GM19468 (cell line): ENCODE data around the gene SORCS2.

Experiments used
- ATAC-seq: cut with Tn5 transposase; IDR thresholded peaks from one replicate; pipeline ENCODE4 v1.9.1; 2021; ENCODE audit warnings: mild to moderate bottlenecking, moderate library complexity, moderate number of reproducible peaks; ENCODE audit not compliant: unreplicated experiment; ENCODE audit errors: extremely low read depth

SORCS2 gene

DNA sequence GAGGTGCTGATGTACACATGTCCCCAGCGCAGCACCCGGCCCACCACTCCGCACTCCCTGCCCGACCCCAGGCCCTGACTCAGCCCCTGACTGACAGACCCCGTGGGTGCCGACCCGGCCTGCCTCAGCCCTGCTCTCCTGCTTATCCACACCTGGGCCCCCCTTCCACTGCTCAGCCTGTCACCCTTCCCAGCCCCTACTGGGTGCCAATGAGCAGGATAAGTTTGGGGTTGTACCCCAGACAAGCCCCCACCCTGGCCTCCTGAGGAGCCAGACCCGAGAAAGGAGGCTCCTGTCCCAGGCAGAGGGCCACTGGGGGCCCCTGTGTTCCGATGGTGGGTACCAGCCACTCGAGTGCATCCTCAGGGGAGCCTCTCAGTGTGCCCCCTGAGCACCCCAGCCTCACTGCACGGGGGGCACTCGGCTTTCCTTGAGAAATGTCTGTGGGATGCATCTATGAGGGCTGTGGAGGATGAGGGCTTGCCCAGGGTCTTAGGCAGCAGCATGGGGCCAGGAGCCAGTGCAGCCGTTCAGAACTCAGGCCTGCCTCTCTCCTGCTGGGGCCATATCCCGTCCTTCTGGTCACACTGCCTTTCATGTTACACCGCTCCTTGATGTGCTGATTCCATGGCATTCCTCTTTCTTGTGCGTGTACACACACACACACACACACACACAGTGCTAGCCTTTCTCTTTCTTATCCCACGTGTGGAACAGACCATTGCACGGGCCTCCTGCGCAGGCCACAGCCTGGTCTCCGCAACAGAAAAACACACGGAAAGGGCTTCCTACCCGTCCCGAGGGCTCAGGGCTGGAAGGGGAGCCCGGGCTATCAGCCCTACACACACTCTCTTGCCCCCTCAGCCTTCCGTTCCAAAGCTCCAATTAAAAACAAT lies 462.5 kb downstream of the SORCS2 start:
- ATAC-seq: no peak

DNA sequence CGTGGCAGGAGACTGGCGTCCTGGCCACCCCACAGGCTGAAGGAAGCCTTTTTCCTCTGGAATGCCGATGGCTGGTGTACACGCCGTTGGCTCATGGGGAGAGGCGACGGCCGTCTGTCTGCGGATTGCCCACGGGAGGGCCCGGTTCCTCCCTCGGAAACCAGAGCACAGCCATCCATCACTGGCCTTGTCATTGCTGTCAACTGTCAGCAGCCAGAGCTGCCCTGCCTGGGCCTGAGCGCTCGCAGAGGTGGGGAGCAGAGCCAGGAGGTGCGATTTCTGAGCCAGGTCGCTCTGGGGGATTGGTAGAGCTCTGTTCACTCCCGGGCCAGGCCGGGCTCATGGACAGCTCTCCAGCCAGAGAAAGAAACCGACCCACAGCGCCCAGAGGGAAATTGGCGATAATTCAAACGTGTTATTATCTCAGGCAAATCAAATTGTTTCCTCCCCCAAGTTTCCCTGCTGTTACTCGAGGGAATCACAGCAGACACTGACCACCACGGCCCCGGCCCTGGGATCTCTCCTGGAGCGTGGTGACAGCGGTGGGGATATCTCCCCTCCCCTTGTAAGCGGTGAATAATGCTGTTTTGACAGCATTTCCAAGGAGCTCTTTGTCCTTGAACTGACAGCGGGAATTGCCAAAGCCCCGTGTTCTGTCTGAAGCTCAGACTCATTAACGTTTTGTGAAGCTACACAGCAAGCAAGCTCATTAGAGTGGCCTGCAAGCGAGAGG lies 463.3 kb downstream of the SORCS2 start:
- no peak for ATAC-seq

DNA sequence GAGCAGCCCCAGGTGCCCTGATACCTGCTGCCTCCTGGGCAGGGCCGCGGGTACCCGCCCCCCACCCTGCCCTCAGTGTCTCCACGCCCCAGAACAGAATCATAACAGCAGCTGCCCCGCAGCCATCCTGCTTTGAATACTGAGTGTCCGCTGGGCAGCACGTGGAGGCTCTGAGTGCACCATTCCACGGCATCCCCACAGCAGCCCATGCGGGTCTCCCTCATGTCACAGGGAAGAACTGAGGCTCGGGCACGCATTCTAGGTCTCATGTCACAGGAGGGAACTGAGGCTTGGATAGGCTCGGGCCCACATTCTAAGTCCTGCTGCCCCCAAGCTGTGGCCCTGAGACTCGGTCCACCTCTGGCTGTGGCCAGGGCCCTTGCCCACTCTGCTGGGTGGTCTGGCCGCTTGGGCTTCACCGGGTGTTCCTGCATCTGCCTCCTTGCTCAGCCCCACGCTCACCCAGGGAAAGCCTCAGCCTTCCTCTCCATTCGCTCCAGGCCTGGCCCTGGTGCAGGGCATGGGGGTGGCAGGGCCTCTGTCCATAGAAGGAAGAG lies 464.0 kb downstream of the SORCS2 start:
- ATAC-seq: no peak

DNA sequence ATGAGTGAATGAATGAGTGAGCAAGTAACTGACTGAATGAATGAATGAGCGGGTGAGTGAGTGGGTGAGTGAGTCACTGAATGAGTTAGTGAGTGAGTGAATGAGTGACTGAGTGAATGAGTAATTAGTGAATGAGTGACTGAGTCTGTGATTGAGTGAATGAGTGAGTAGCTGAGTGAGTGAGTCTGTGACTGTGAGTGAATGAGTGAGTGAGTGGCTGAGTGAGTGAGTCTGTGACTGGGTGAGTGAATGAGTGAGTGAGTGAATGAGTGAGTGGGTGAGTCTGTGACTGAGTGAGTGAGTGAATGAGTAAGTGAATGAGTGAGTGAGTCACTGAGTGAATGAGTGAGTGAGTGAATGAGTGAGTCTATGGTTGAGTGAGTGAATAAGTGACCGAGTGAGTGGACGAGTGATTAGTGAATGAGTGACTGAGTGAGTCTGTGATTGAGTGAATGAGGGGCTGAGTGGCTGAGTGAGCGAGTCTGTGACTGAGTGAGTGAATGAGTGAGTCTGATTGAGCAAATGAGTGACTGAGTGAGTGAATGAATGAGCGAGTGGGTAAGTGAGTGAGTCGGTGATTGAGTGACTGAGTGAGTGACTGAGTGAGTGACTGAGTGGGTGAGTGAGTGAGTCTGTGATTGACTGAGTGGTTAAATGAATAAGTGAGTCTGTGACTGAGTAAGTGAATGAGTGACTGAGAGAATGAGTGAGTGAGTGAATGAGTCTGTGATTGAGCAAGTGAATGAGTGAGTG lies 465.4 kb downstream of the SORCS2 start:
- no peak for ATAC-seq

GRCh38 chr4:7658341-7659204 lies 466.2 kb downstream of the SORCS2 start:
- ATAC-seq: no peak

- no peak for ATAC-seq
Observed at GRCh38 chr4:7659429-7660175, 467.3 kb downstream of the SORCS2 start.

- no peak for ATAC-seq
Observed at GRCh38 chr4:7660176-7661039, 468.1 kb downstream of the SORCS2 start.

DNA sequence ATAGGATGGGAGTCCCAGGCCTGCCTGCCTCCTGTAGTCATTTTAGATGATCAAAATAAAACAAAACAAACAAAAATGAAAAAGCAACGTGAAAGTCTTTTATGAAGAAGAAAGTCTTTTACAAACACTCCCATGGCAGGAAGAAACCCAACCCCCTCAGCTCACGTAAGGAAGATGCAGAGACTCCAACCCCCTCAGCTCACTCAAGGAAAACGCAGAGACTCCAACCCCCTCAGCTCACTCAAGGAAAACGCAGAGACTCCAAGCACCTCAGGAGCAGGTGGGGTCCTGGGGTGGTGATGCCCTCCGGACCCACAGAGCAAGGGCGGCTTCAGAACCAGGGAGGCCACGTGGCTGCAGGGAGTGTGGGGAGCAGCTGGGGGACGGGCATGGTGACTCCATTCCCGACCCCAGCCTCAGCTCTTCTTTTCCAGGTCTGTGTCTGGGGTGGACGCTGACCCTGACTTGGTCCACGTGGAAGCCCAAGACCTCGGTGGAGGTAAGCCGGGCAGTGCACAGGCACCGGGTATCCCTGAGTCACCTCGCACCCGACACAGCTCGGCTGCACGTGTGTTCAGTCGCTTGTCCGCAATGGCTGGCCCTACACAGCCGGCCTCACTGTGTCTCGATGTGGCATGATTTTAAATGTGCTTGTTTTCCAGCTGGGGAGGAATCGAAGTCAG lies 468.9 kb downstream of the SORCS2 start:
- ATAC-seq: no peak

- ATAC-seq: no peak
Observed at GRCh38 chr4:7661846-7662506, 469.6 kb downstream of the SORCS2 start.

DNA sequence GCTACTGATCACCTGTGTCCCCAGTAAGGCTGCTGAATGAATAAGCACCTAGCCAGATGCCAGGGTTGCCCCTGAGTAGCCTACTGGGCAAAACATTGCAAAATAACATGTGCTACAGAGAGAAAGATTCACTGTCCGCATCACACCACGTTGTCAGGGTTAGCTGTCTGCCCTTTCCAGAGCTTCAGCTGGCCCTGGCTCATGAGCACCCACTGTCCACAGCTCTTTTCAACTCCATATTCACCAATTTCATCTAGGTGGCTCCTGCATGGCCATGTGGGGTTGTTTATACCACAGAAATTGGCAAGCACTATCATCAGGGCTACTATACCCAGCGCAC lies 470.1 kb downstream of the SORCS2 start:
- no peak for ATAC-seq

GRCh38 chr4:7663075-7663541 lies 470.8 kb downstream of the SORCS2 start:
- no peak for ATAC-seq

GRCh38 chr4:7664106-7664505 lies 471.8 kb downstream of the SORCS2 start:
- ATAC-seq: no peak

- no peak for ATAC-seq
Observed at GRCh38 chr4:7665321-7665720, 473.0 kb downstream of the SORCS2 start.

DNA sequence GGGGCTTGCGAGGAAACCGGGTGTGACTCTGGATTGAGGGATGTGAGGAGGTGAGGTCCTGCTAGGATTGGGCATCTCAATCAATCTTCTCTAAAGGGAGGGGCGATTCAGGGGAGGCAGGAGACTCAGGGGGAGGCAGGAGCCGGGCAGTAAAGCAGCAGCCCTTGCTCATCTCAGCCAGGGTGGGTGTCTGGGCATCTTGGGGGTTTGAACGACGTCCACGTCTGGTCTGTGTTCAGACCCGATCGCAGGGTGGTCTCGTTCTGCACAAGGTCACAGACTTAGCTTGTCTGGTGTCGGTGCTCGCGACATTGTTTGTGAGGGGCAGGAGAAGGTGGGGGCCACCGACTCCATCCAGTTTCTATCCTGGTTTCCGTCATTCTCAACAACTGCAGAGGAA lies 473.7 kb downstream of the SORCS2 start:
- no peak for ATAC-seq

GRCh38 chr4:7666744-7667143 lies 474.4 kb downstream of the SORCS2 start:
- ATAC-seq: no peak

DNA sequence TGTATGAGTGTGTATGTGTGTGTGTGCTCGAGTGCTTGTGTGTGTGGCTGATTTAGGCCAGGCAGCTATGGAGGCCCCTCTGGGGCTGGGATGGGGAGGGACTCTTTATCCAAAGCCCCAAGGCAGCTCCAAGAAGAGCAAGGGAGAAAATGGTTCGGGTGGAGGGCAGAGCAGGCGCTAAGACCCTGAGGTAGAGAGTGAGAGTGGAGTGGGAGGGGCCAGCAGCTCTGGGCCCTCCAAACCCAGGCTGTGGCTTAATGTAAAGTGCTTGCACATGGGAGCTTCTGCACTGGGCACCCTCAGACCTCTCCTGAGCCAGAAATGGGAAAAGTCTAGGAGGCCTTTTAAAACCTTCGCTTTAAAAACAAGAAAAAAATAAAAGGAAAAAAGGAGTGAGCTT lies 475.9 kb downstream of the SORCS2 start:
- no peak for ATAC-seq

DNA sequence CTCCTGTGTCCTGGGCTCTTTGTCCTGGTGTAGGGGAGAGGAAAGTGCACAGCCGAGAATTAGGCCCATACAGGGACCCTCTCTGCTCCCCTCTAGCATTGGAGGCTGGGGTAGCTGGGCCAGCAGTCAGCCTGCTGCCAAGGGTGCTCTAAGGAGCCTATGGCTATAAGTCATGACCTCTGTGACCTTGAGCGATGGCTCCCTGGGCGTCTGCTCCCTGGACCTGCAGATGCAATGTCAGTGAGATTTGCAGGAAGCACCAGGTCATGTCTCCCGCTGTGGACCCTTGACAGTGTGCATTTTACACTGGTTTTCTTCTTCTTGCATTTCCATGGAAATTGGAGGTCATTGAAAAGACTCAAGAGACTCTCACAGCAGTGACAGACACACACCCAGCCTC lies 476.5 kb downstream of the SORCS2 start:
- no peak for ATAC-seq
